HepG2 (cell line): ENCODE data around the gene NSF. TPM values are rescaled to one million over a fixed set of nuclear protein-coding genes. Genes with fewer than 3 reads are reported as not detected.

Experiments
- ADNP ChIP-seq: sonication (generic); formaldehyde crosslinking; IDR thresholded peaks from 2 replicates; pipeline ENCODE4 v1.4.0; 2020; ENCODE audit warnings: missing genetic modification reagents
- BCL3 ChIP-seq: sonication (generic); formaldehyde crosslinking; IDR thresholded peaks from 2 replicates; pipeline ENCODE4 v1.5.1; 2020; ENCODE audit warnings: mild to moderate bottlenecking, missing genetic modification reagents, moderate library complexity
- CHCHD3 ChIP-seq: sonication (generic); formaldehyde crosslinking; IDR thresholded peaks from 2 replicates; pipeline ENCODE4 v1.8.0; 2022; ENCODE audit warnings: mild to moderate bottlenecking, missing genetic modification reagents, moderate library complexity
- FOXA1 ChIP-seq, 2 experiments: fragments of 450-650 bp in 1 of 2; sonication (generic) in 1 of 2; formaldehyde crosslinking in 1 of 2; IDR thresholded peaks; 2 replicates each; pipeline versions ENCODE4 v1.4.0 to v1.6.1; 2016 to 2020; ENCODE audit warnings: missing genetic modification reagents in 1 of 2
- FOXJ3 ChIP-seq: sonication (generic); formaldehyde crosslinking; IDR thresholded peaks from 2 replicates; pipeline ENCODE4 v1.4.0; 2020; ENCODE audit warnings: missing genetic modification reagents, mild to moderate bottlenecking, borderline replicate concordance
- GPN1 ChIP-seq: sonication (generic); formaldehyde crosslinking; IDR thresholded peaks from 2 replicates; pipeline ENCODE4 v1.5.1; 2020; ENCODE audit warnings: missing genetic modification reagents, borderline replicate concordance
- HBP1 ChIP-seq: IDR thresholded peaks from 2 replicates; pipeline ENCODE4 v1.6.1; 2016; ENCODE audit warnings: low read depth, control low read depth
- MAZ ChIP-seq, 2 experiments: sonication (generic) in 1 of 2; formaldehyde crosslinking in 1 of 2; IDR thresholded peaks; 2 replicates each; pipeline versions ENCODE4 v1.5.0 to v1.6.1; 2012 to 2020; ENCODE audit warnings: low read depth in 2 of 2, mild to moderate bottlenecking in 2 of 2, borderline replicate concordance in 1 of 2, improper control_type of control experiment in 1 of 2, low read length in 1 of 2, missing genetic modification reagents in 1 of 2, moderate library complexity in 1 of 2
- MXD3 ChIP-seq: IDR thresholded peaks from 2 replicates; pipeline ENCODE4 v1.6.1; 2016; ENCODE audit warnings: mild to moderate bottlenecking, missing biosample characterization, missing genetic modification reagents
- NFE2L2 ChIP-seq: fragments of 150-350 bp; IDR thresholded peaks from 2 replicates; pipeline ENCODE4 v1.6.1; 2014; ENCODE audit warnings: low read length
- NRL ChIP-seq: sonication (generic); formaldehyde crosslinking; IDR thresholded peaks from 2 replicates; pipeline ENCODE4 v1.5.0; 2020; ENCODE audit warnings: missing genetic modification reagents, mild to moderate bottlenecking, moderate library complexity, borderline replicate concordance
- PHB2 ChIP-seq: fragments of 450-650 bp; IDR thresholded peaks from 2 replicates; pipeline ENCODE4 v1.6.1; 2018; ENCODE audit not compliant: partially characterized antibody
- POGK ChIP-seq: sonication (generic); formaldehyde crosslinking; conservative IDR thresholded peaks from 2 replicates; pipeline ENCODE4 v1.8.0; 2022; ENCODE audit warnings: mild to moderate bottlenecking, moderate library complexity, missing genetic modification reagents
- RCOR2 ChIP-seq: IDR thresholded peaks from 2 replicates; pipeline ENCODE4 v1.6.1; 2016; ENCODE audit warnings: missing biosample characterization, missing genetic modification reagents
- SMARCC2 ChIP-seq: fragments of 450-650 bp; IDR thresholded peaks from 2 replicates; pipeline ENCODE4 v1.6.1; 2017; ENCODE audit warnings: antibody characterized with exemption, mild to moderate bottlenecking
- TBL1XR1 ChIP-seq: fragments of 150-350 bp; IDR thresholded peaks from 2 replicates; pipeline ENCODE4 v1.6.1; 2014; ENCODE audit warnings: borderline replicate concordance, low read length; ENCODE audit not compliant: partially characterized antibody
- TBX3 ChIP-seq: fragments of 450-650 bp; IDR thresholded peaks from 2 replicates; pipeline ENCODE4 v1.6.1; 2017; ENCODE audit warnings: antibody characterized with exemption, mild to moderate bottlenecking, inconsistent platforms, borderline replicate concordance
- ZKSCAN5 ChIP-seq: sonication (generic); formaldehyde crosslinking; IDR thresholded peaks from 2 replicates; pipeline ENCODE4 v1.5.1; 2020; ENCODE audit warnings: mild to moderate bottlenecking, missing genetic modification reagents
- ZNF33A ChIP-seq: sonication (generic); formaldehyde crosslinking; IDR thresholded peaks from 2 replicates; pipeline ENCODE4 v1.5.1; 2020; ENCODE audit warnings: missing genetic modification reagents, mild to moderate bottlenecking, moderate library complexity, borderline replicate concordance
- ZNF431 ChIP-seq: sonication (generic); formaldehyde crosslinking; IDR thresholded peaks from 2 replicates; pipeline ENCODE4 v1.9.0; 2022; ENCODE audit warnings: missing genetic modification reagents, low read depth, mild to moderate bottlenecking, borderline replicate concordance
- ZNF709 ChIP-seq: sonication (generic); formaldehyde crosslinking; IDR thresholded peaks from 2 replicates; pipeline ENCODE4 v1.5.0; 2020; ENCODE audit warnings: mild to moderate bottlenecking, missing genetic modification reagents
- ZSCAN9 ChIP-seq: IDR thresholded peaks from 2 replicates; pipeline ENCODE4 v1.6.1; 2016; ENCODE audit warnings: borderline replicate concordance
- polyA plus RNA-seq, 8 experiments: library from polyadenylated mRNA; depleted of rRNA in 3 of 8; stranded (reverse) in 7 of 8; unstranded in 1 of 8; fragments of >200 nt; fragmentation: Illumina TruSeq in 4 of 8; extraction: Trizol in 4 of 8; gene quantifications; 2 replicates each; pipeline versions ENCODE4 v1.2.1 to v1.2.3, GENCODE V29; 2011 to 2016; ENCODE audit warnings: low read depth in 4 of 8, missing spikeins in 1 of 8, mixed read lengths in 1 of 8; ENCODE audit not compliant: insufficient read depth in 1 of 8
- total RNA-seq, 5 experiments: library from RNA; depleted of rRNA; stranded (reverse); fragments of >200 nt; fragmentation: Illumina TruSeq; extraction: Trizol; gene quantifications; 2 replicates each; pipeline ENCODE4 v1.2.3, GENCODE V29; 2016; ENCODE audit warnings: low read depth in 1 of 5

The NSF gene
- total and polyA plus RNA-seq, 2 of the 13 experiments (the other 11 are each of a cell fraction or from before 2014, with no cell fraction given) = 21.9 to 37.8 TPM

GRCh38 chr17:46772475-46773220, 182.2 kb downstream of the NSF start (continued):
- TF ChIP-seq FOXJ3 (CRISPR knock-in tag) (0 out of 2 replicates have a peak, but pooled peaks have one; percentile 12), ZKSCAN5 (CRISPR knock-in tag) (no peak), MXD3 (CRISPR knock-in tag) (peak; percentile 5; the same call in 1 of the 2 replicates), SMARCC2 (no peak), GPN1 (CRISPR knock-in tag) (no peak), ADNP (no peak), NRL (CRISPR knock-in tag) (peak; percentile 52; the same call in 1 of the 2 replicates), ZSCAN9 (CRISPR knock-in tag) (no peak), HBP1 (no peak; the same call in 1 of the 2 replicates), PHB2 (no peak), TBX3 (peak; percentile 57; the same call in 1 of the 2 replicates), BCL3 (CRISPR knock-in tag) (no peak), CHCHD3 (CRISPR knock-in tag) (no peak), MAZ (IDR thresholded peaks at IDR 0.05; ENCODE audit: borderline replicate concordance, low read depth, low read length) (no peak), MAZ (CRISPR knock-in tag; IDR thresholded peaks at IDR 0.05; ENCODE audit: low read depth) (no peak), ZNF709 (0 out of 2 replicates have a peak, but pooled peaks have one; percentile 13), ZNF431 (CRISPR knock-in tag) (no peak), FOXA1 (IDR thresholded peaks at IDR 0.05) (no peak), FOXA1 (CRISPR knock-in tag; IDR thresholded peaks at IDR 0.05) (peak; percentile 58), RCOR2 (no peak), ZNF33A (CRISPR knock-in tag) (no peak), NFE2L2 (no peak), TBL1XR1 (no peak), POGK (CRISPR knock-in tag) (no peak)
